ENCODE results near the gene FAM241B.

FAM241B gene

GRCh38 chr10:69647819-69648218, 17.8 kb downstream of the FAM241B start:
- Histone ChIP-seq H3K9me3 (replicated peaks; ENCODE audit: insufficient read depth, low read length) (no peaks in the 10 kb centered on the region), H3K4me1 (ENCODE audit: low read length) (no peaks in the 10 kb centered on the region), H3K36me3 (replicated peaks; ENCODE audit: insufficient read depth, low read length) (no peaks in the 10 kb centered on the region), H3K4me3 (ENCODE audit: low read length) (no peak overlapping the region), H3K27ac (ENCODE audit: low read length) (no peak overlapping the region), H3F3A (ENCODE audit: insufficient read depth, low read length) (no peaks in the 10 kb centered on the region), H3K9ac (ENCODE audit: low read length) (no peak overlapping the region), H3K79me2 (ENCODE audit: low read length) (no peaks in the 10 kb centered on the region), H3K4me2 (ENCODE audit: low read depth, low read length) (no peak overlapping the region), H3K27me3 (replicated peaks; ENCODE audit: insufficient read depth, low read length) (peaks cover 74% of the 10 kb centered on the region), H3K9me2 (replicated peaks; ENCODE audit: insufficient read depth, low read length) (no peaks in the 10 kb centered on the region), H2AFZ (ENCODE audit: low read length) (no peak overlapping the region), H4K20me1 (ENCODE audit: insufficient read depth, low read length) (no peaks in the 10 kb centered on the region)
- TF ChIP-seq EZH2phosphoT487 (IDR thresholded peaks at IDR 0.05; ENCODE audit: low read length) (no peak), EZH2 (optimal IDR thresholded peaks at IDR 0.05; ENCODE audit: low read depth, low read length) (no peak), CTCF (IDR thresholded peaks at IDR 0.05; ENCODE audit: low read length) (no peak)
- DNase-seq = no peak

- no peak for DNase-seq
- TF ChIP-seq EZH2phosphoT487 (IDR thresholded peaks at IDR 0.05; ENCODE audit: low read length) = no peak
- H3K27ac ChIP-seq (ENCODE audit: low read length) = no peak overlapping the region
- H3K9me2 ChIP-seq (replicated peaks; ENCODE audit: insufficient read depth, low read length) = no peaks in the 10 kb centered on the region
- no peak overlapping the region for H3K9ac ChIP-seq (ENCODE audit: low read length)
- H2AFZ ChIP-seq (ENCODE audit: low read length) = no peak overlapping the region
- H3K9me3 ChIP-seq (replicated peaks; ENCODE audit: insufficient read depth, low read length) = no peaks in the 10 kb centered on the region
- peaks cover 68% of the 10 kb centered on the region for H3K27me3 ChIP-seq (replicated peaks; ENCODE audit: insufficient read depth, low read length)
- no peaks in the 10 kb centered on the region for H3K36me3 ChIP-seq (replicated peaks; ENCODE audit: insufficient read depth, low read length)
- no peaks in the 10 kb centered on the region for H4K20me1 ChIP-seq (ENCODE audit: insufficient read depth, low read length)
- H3K4me1 ChIP-seq (ENCODE audit: low read length) = no peaks in the 10 kb centered on the region
- no peak overlapping the region for H3K4me3 ChIP-seq (ENCODE audit: low read length)
- H3F3A ChIP-seq (ENCODE audit: insufficient read depth, low read length) = no peaks in the 10 kb centered on the region
- no peak overlapping the region for H3K4me2 ChIP-seq (ENCODE audit: low read depth, low read length)
- H3K79me2 ChIP-seq (ENCODE audit: low read length) = no peaks in the 10 kb centered on the region
These were observed 18.4 kb downstream of the FAM241B start for GRCh38 chr10:69648461-69648860.

- Histone ChIP-seq H3K27ac (ENCODE audit: low read length) (no peak overlapping the region), H3K4me3 (ENCODE audit: low read length) (no peak overlapping the region), H3F3A (ENCODE audit: insufficient read depth, low read length) (no peaks in the 10 kb centered on the region), H2AFZ (ENCODE audit: low read length) (no peak overlapping the region), H3K79me2 (ENCODE audit: low read length) (no peaks in the 10 kb centered on the region), H3K4me2 (ENCODE audit: low read depth, low read length) (no peak overlapping the region), H3K36me3 (replicated peaks; ENCODE audit: insufficient read depth, low read length) (no peaks in the 10 kb centered on the region), H3K9me2 (replicated peaks; ENCODE audit: insufficient read depth, low read length) (no peaks in the 10 kb centered on the region), H4K20me1 (ENCODE audit: insufficient read depth, low read length) (no peaks in the 10 kb centered on the region), H3K9ac (ENCODE audit: low read length) (no peak overlapping the region), H3K4me1 (ENCODE audit: low read length) (no peaks in the 10 kb centered on the region), H3K27me3 (replicated peaks; ENCODE audit: insufficient read depth, low read length) (peaks cover 67% of the 10 kb centered on the region), H3K9me3 (replicated peaks; ENCODE audit: insufficient read depth, low read length) (no peaks in the 10 kb centered on the region)
- TF ChIP-seq EZH2phosphoT487 (IDR thresholded peaks at IDR 0.05; ENCODE audit: low read length) (no peak), CTCF (IDR thresholded peaks at IDR 0.05; ENCODE audit: low read length) (no peak), EZH2 (optimal IDR thresholded peaks at IDR 0.05; ENCODE audit: low read depth, low read length) (no peak)
- no peak for DNase-seq
These were observed 19.9 kb downstream of the FAM241B start for GRCh38 chr10:69649786-69650550.

GRCh38 chr10:69650589-69651261, 20.7 kb downstream of the FAM241B start:
- Histone ChIP-seq H3K4me1 (ENCODE audit: low read length) (no peaks in the 10 kb centered on the region), H3K36me3 (replicated peaks; ENCODE audit: insufficient read depth, low read length) (no peaks in the 10 kb centered on the region), H3K4me2 (ENCODE audit: low read depth, low read length) (no peak overlapping the region), H3F3A (ENCODE audit: insufficient read depth, low read length) (no peaks in the 10 kb centered on the region), H3K4me3 (ENCODE audit: low read length) (no peak overlapping the region), H2AFZ (ENCODE audit: low read length) (no peak overlapping the region), H3K79me2 (ENCODE audit: low read length) (no peaks in the 10 kb centered on the region), H3K9ac (ENCODE audit: low read length) (no peak overlapping the region), H4K20me1 (ENCODE audit: insufficient read depth, low read length) (no peaks in the 10 kb centered on the region), H3K9me2 (replicated peaks; ENCODE audit: insufficient read depth, low read length) (no peaks in the 10 kb centered on the region), H3K27me3 (replicated peaks; ENCODE audit: insufficient read depth, low read length) (peaks cover 67% of the 10 kb centered on the region), H3K9me3 (replicated peaks; ENCODE audit: insufficient read depth, low read length) (no peaks in the 10 kb centered on the region), H3K27ac (ENCODE audit: low read length) (no peak overlapping the region)
- TF ChIP-seq EZH2 (optimal IDR thresholded peaks at IDR 0.05; ENCODE audit: low read depth, low read length) (no peak), EZH2phosphoT487 (IDR thresholded peaks at IDR 0.05; ENCODE audit: low read length) (no peak), CTCF (IDR thresholded peaks at IDR 0.05; ENCODE audit: low read length) (no peak)
- DNase-seq = no peak

Measured in MM.1S (cell line).